Erythroblast (primary cell): ENCODE measurements around the gene MED27.

Experiments
- DNase-seq, 2 experiments: peaks; one replicate each; lab custom pipeline; 2025; lab: John Stamatoyannopoulos, UW
- GATA1 ChIP-seq: IDR thresholded peaks from 2 replicates; pipeline ENCODE4 v1.6.1; 2011; ENCODE audit warnings: low read depth, mild to moderate bottlenecking, control low read depth, low read length, moderate library complexity
- POLR2A ChIP-seq: IDR thresholded peaks from 2 replicates; pipeline ENCODE4 v1.6.1; 2011; ENCODE audit warnings: mild to moderate bottlenecking, low read length

MED27 gene

DNA sequence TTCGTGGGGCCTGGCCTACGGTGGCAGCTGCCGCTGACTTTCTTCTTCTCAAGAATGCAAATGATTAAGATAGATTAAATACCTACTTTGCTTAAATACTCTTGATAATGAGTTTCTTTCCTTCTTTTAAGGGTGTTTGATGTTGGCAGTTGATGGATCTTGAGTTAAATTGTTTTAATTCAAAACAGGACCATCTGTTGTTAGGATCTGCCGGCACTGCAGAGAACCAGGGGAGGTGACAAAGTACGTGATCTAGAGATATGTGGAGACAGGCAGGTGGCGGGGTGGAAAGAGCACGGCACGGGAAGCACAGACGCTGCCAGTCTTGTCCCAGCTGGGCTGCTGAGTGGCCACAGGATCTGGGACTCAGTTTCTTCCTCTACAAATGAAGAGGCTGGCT is 37.9 kb downstream of the MED27 start:
- no peak for DNase-seq
- TF ChIP-seq GATA1: no peak
- no peak for TF ChIP-seq POLR2A

DNA sequence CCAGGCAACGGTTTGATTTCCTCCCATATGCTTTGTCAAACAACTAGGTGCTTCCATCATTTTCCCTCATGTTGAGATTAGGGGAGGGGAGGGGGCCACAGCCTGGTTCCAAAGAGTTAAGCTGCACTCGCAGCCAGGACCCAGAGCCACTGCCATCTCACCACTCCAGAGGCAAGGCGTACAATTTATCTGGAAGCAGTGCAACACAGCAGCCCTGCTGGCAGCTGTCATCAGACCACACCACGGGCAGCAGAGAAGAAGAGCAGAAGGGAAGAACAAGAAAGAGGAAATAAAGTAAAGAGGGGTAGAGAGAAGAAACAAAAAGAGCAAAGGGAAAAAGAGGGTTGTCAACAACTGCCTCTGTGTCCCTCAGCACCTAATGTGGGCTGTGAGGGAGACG is 38.9 kb downstream of the MED27 start:
- DNase-seq: no peak
- TF ChIP-seq POLR2A (no peak), GATA1 (no peak)

DNA sequence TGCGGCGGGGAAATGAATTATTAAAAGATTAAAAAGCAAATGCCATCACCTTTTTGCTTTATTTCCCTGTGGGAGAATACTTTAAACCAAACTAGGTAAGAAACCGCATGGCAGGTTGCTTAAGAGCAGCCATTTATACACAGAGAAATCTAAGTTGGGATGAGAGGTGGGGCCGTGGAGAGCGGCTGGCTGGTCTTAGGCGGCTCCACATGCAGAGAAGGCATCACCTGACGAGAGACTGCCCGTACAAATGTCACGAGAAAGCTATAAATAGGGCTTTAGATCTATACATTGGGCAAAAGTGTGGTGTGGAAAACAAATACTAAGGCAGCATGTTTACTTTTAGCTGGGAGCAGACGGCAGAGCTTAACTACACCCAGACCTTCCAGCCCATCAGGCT is 39.4 kb downstream of the MED27 start:
- TF ChIP-seq GATA1 (no peak), POLR2A (no peak)
- no peak for DNase-seq

DNA sequence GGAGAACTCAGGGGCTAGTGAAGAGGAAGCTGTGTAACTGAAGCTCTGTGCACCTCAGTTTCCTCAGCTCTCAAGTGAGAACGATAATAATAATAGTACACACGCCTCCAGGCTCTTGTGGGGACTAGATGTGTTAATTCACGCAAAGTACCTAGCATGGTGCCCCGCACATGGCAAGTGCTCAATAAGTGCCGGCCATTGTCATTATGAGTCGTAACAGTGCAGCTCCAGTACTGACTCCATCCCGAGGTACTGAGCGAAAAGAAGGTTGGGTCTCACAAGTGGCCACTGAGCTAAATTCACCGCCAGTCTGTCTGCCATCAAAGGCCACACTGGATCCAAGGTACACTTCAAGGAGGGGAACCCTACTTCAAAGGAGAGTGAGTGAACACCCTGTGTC is 40.4 kb downstream of the MED27 start:
- TF ChIP-seq GATA1: no peak
- no peak for TF ChIP-seq POLR2A
- no peak for DNase-seq

DNA sequence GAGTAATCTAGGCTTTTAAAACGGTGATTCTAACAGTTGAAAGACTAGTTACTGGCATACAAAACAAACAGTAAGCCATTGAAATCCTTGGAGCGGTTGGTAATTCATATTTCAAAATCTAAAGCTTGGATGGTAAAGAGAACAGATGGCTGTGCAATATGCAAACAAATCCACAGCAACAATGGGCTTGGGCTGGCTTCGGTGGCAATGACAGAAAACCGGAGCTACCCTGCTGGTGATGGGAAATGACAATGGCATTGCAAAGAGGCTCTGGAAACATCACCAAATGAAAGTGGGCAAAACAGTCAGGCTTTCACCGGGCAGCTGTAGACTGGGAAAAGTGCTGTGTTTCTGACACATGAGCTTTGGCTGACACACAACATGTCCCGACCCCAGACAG is 42.2 kb downstream of the MED27 start:
- no peak for DNase-seq
- no peak for TF ChIP-seq GATA1
- TF ChIP-seq POLR2A: no peak

DNA sequence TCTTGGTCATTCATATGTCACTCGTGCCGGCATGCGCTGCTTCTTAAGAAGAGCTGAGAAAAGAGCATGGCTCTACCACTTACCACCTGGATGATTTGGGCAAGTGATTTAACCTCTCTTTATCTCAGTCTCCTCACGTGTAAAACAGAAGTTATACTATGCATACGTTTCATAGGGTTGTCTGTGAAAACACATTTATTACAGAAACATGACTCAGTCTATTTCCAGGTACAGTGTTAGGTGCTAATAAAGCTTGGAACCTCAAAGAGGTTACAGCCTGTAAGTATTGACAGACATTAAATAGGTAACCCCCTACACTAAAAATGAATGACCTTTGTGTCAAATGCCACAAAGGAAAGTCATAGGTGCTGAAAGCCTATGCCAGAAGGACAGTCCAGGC is 43.1 kb downstream of the MED27 start:
- TF ChIP-seq POLR2A: no peak
- no peak for TF ChIP-seq GATA1
- DNase-seq: no peak

DNA sequence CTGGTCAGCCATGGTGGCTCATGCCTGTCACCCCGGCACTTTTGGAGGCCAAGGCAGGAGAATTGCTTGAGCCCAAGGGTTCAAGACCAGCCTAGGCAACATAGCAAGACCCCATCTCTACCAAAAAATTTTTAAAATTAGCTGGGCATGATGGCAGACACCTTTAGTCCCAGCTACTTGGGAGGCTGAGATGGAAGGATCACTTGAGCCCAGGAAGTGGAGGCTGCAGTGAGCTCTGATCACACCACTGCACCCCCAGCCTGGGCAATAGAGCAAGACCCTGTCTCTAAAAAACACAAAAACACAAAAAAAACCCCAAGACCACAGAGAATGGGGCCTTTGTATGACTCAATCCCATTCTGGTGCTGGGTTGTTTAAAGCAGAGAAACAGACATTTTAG is 44.0 kb downstream of the MED27 start:
- TF ChIP-seq GATA1 (no peak), POLR2A (no peak)
- no peak for DNase-seq

DNA sequence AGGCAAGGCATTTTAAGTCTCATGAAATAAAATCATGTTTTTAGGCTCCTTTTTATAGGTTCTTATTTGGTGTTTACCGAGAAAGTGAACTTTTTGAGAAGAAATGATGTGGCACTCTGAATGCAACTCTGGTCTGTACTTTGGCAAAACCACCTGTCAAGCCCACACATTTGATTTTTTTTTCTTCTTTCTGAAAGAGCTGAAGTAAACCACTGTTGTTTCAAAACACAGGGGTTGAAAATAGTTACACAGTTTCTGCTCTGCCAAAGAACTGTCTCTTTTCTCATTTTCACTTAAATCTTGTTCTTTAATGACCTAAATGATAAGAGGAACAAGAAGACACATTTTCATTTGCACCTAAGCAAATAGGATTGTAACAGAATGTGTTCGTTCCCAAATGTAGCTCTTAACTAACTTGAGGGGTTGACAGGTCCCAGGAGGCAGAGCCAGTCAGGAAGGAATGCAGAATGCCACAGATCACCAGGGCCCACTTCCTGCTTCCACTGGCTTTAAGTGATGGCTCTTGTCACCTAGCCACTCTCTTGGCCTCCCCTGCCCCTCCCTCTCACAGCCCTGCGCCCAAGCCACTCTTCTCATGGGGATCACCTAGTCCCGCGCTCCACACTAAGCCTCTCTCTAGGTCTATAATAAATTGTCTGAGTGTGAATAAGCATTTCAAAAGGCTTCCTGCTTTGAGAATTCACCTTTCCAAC is 47.3 kb downstream of the MED27 start:
- DNase-seq: no peak

DNA sequence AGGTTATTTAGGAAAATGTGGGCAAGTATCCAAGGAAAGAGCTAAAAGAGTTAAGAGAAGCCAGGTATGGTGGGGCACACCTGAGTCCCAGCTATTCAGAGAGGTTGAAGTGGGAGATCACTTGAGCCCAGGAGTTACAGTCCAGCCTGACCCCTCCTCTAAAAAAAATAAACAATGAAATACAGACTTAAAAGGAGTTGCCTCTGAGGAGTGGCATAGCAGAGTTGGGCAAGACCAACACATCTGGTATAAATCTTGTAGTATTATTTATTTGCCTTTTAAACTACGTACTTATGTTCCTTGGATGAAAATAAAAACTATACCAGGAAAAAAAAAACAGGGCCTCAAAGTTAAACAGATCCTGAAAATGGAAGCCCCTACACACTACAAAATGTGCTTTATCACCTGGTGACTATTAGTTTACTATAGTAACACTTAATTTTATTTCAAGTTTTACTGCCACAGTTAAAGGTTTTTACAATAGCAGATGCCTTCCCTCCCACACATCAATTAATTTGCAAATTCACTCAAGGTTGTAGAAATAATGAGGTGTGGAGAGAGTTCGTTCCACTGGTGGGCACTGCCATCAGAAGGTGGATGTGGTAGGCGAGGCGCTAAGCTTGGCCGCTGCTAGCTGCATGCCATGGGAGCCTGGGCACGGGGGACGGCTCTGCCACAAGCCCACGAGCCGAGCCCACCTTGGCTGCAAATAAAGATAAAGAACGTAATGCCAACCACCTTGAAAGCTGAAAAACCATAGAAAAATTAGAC is 48.0 kb downstream of the MED27 start:
- TF ChIP-seq GATA1 (no peak), POLR2A (no peak)
- DNase-seq: no peak

More for the DNA sequence above, 47.3 kb downstream of the MED27 start:
- TF ChIP-seq GATA1 (no peak), POLR2A (no peak)

DNA sequence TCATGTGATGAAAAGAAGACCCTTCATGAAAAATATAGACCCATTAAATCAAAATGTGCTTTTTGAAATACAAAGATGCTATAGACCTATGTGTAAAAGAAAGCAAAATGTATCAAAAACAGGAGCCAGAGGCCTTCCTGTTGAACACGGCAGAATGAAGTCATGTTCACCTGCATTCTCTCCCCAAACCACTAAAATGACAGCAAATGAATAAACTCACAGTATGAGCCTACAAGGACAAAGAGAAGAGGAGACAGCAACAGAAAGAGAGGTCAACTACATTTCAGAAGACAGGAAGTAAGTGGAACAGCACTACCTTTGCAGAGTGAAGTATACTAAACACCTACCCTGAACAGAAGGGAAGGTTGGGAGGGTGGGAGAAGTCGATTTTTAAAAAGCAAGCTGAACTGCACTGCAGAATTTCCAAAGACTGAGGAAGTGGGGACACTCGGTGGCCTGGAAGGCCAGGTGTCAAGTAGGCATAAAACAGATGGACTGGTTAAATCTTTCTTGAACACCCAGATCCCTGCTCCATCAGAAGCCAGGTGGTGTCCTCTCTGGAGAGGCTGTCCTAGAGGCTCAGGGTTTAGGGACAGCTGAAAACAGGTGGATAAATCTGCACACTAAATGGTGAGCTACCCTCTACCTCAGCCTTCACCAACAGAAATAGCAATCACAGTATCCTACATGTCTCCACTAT is 48.9 kb downstream of the MED27 start:
- TF ChIP-seq GATA1: no peak
- TF ChIP-seq POLR2A: no peak
- no peak for DNase-seq

DNA sequence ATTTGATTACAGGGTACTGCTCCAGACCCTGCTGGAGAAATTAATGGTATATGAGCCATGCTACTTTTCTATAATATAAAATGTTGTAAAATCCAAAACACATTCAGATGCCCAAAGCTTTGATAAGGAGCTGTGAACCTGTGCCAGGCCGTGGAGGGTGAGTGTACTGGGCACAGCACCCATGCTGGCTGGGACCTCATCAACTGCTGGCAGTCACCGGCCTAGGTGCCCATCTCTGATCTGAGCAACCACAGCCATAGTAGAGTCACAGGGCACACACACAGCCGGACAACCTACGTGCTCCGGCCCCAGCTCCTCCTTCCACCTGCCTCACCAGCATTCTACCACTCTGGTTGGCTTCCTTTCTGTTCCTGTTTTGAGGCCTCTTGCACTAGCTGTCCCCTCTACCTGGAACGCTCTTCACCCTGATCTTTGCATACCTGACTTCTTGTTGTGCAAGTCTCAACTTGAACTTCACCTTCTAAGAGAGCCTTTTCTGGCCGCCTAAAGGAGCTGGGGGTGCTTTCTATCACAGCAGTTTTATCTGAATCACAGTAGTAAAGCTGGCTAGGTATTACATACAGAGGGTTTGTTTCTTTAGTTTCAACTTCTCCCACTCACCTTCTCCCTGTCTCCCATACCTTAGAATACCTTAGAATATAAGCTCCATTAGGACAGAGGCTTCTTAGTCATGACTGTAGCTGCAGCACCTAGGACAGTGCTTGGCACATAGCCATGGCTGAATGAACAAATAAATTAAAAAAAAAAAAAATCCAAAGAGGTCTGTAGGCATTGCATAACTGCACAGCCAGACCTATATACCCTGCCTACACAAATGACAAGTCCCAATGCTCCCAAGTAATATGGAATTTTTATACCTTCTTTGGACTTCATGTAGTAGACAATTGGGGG is 51.7 kb downstream of the MED27 start:
- TF ChIP-seq POLR2A (no peak), GATA1 (no peak)
- DNase-seq: no peak

DNA sequence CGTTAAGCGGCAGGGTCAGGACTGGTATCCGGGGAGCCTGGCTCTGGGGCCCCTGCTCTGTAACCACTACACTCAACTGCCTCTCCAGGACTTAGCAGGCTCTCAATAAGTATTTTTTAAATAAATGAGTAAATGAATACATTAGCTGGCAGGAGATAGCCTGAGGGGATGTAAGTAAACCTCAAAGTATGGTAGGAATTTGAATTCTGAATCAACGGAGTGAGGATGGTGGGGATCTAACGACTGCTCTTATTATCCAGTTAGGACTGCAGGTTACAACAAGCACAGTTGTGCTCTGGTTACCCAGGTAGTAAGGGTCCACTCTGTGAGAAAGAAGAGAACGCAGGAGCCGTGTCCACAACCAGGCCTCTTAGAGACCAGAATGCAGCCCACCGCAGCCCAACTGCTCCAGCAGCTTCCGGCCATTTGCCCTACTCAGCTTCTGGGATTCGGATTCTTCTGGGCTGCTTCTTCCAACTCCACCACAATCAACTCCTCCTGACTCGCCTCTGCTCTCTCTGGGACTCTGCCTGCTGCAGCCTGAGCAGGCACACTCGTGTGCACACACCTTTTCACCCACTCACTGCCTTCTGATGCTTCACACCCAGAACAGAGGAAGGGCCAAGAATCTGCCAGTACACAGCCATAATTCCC is 52.6 kb downstream of the MED27 start:
- TF ChIP-seq GATA1 (no peak), POLR2A (no peak)
- no peak for DNase-seq

DNA sequence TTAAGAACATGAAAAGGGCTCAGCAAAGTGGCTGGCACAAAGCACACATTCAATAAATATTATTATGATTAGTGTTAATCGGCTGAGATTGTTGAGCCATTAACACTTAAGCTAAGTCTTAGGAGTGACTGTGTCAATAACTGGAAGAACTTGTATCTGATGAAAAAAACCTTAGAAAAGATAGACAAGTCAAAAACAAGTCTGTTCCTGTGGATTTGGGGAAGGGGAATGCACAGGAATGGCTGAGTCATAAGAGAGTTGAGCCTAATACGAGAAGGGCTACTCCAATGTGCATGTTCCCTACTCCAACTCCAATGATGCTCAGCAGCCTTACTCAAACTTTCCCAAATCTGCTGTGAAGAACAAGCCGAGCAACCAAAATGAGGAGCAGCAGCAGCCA is 53.9 kb downstream of the MED27 start:
- TF ChIP-seq POLR2A (no peak), GATA1 (no peak)
- DNase-seq: no peak
